Measurements from ENCODE around the gene BAZ2B. TPM values are rescaled to one million over a fixed set of nuclear protein-coding genes. Genes with fewer than 3 reads are reported as not detected.

Gene BAZ2B
- total RNA-seq, 1 donor, result 63.5 TPM

DNA sequence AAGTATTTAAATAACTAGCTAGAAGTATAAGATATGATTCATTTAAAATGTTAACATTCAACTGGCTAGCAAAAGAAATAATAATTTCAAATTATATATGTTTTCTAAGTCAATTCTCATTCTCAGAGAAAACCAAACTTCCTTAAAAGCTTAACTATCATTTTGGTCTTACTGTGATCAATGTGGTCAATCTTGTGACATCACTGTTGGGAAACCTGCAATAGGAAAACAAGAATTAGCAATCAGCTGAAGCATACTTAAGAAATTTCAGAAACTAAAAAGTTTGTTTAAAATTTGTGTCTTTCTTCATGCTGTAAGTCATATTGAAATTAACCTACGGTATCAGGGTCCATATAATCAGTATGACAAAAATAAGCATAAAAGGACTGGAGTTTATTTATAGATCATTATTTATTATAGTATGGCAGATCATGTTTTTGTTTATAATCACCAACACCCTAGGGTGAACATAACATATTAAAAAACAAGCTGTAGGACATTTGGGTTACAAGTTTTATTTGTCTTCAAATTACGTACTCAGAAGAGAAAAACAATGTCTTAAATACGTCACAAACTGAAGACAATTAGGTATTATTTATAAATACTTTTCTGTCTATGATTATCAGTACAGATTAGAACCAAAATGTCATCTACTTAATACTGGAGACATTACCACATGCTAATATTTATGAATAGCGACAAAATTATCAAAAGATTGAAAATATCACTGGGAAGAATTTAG is 60.5 kb downstream of the BAZ2B start:
- peak; percentile 19 for DNase-seq (ENCODE audit: low read depth)
- TF ChIP-seq, protein P1, sequence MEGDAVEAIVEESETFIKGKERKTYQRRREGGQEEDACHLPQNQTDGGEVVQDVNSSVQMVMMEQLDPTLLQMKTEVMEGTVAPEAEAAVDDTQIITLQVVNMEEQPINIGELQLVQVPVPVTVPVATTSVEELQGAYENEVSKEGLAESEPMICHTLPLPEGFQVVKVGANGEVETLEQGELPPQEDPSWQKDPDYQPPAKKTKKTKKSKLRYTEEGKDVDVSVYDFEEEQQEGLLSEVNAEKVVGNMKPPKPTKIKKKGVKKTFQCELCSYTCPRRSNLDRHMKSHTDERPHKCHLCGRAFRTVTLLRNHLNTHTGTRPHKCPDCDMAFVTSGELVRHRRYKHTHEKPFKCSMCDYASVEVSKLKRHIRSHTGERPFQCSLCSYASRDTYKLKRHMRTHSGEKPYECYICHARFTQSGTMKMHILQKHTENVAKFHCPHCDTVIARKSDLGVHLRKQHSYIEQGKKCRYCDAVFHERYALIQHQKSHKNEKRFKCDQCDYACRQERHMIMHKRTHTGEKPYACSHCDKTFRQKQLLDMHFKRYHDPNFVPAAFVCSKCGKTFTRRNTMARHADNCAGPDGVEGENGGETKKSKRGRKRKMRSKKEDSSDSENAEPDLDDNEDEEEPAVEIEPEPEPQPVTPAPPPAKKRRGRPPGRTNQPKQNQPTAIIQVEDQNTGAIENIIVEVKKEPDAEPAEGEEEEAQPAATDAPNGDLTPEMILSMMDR (IDR thresholded peaks at IDR 0.05; ENCODE audit: insufficient read depth, low read depth, low read length), result no peak
- H3K4me3 ChIP-seq (ENCODE audit: low read depth, low read length), result no peak overlapping the region

- TF ChIP-seq, protein P1 (IDR thresholded peaks at IDR 0.05; ENCODE audit: insufficient read depth, low read depth, low read length), result no peak
- H3K4me3 ChIP-seq (ENCODE audit: low read depth, low read length), result no peak overlapping the region
- no peak for DNase-seq (ENCODE audit: low read depth)
These were observed 62.6 kb downstream of the BAZ2B start for GRCh38 chr2:159553727-159554126.

DNA sequence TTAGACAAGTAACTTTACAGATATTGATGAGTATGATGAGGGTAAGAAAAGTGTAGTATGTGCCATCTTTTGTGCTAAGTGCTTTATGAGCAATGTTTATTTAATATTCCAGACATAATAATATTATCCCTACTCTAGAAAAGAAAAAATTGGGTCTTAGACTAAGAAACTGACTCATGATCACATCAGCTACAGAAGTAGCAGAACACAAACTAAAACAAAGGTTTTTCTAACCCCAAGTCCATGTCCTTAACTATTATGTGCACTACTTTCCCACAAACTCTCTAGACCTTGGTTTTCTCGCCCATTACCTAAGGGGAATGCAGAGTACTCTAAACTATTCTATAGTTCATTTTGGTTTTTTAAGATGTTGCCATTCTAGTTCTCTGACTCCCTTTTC is 64.5 kb downstream of the BAZ2B start:
- H3K4me3 ChIP-seq (ENCODE audit: low read depth, low read length), result no peak overlapping the region
- TF ChIP-seq, protein P1 (IDR thresholded peaks at IDR 0.05; ENCODE audit: insufficient read depth, low read depth, low read length), result no peak
- DNase-seq (ENCODE audit: low read depth), result no peak

GRCh38 chr2:159550231-159550630 is 66.1 kb downstream of the BAZ2B start:
- TF ChIP-seq, protein P1 (IDR thresholded peaks at IDR 0.05; ENCODE audit: insufficient read depth, low read depth, low read length), result no peak
- H3K4me3 ChIP-seq (ENCODE audit: low read depth, low read length), result no peak overlapping the region
- DNase-seq (ENCODE audit: low read depth), result no peak

DNA sequence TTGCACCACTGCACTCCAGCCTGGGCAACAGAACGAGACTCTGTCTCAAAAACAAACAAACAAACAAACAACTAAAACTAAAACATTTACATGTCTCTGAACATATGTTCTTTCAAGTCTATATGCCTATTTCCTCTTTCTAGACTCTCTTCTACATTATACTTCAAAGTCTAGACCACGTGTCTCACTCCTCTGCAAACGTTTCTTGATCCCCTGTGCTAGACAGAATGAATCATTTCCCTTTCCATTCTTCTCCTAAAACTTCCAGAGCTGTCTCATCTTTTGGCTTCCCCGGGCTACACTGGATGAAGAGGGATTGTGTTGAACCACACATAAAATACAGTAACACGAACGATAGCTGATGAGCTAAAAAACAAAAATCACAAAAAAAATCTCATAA is 67.1 kb downstream of the BAZ2B start:
- DNase-seq (ENCODE audit: low read depth), result no peak
- H3K4me3 ChIP-seq (ENCODE audit: low read depth, low read length), result no peak overlapping the region
- TF ChIP-seq, protein P1 (IDR thresholded peaks at IDR 0.05; ENCODE audit: insufficient read depth, low read depth, low read length), result no peak

DNA sequence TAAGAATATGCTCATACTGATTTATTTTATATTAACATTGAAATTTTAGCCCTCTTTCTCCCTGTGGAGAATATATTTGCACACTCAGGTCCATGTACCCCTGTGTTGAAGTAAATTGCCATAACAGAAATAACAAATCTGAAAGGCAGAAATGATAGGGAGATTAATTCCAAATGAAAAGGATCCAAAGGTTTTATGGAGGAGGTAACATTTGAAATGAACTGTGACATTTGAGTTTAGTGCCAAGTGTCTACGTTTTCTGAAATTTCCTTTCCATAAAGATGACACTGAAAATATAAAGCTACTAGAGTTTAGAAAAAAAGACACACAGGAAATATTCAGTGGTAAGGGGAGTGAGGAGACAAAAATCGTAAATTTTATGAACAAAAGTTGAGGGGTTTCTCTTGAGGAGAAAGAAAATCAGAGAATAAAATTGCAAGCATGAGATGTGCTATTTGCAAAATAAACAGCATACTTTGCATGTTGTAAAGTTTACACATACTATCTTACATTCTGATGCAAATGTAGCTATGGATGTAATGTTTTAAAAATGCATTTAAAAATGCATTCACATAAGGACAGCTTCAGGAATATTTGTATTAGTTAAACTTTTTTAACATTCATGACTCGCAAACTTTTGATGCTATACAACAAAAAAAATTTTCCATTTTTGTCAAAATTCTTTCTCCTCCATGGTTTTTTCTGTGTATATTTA is 69.5 kb downstream of the BAZ2B start:
- DNase-seq (ENCODE audit: low read depth), result no peak
- TF ChIP-seq, protein P1 (IDR thresholded peaks at IDR 0.05; ENCODE audit: insufficient read depth, low read depth, low read length), result no peak
- H3K4me3 ChIP-seq (ENCODE audit: low read depth, low read length), result no peak overlapping the region
